Measurements from ENCODE around the gene HOXA9. TPM values are rescaled to one million over a fixed set of nuclear protein-coding genes. Genes with fewer than 3 reads are reported as not detected.

HOXA9 gene
- total RNA-seq, 1 donor from 2014 or later: not detected

DNA sequence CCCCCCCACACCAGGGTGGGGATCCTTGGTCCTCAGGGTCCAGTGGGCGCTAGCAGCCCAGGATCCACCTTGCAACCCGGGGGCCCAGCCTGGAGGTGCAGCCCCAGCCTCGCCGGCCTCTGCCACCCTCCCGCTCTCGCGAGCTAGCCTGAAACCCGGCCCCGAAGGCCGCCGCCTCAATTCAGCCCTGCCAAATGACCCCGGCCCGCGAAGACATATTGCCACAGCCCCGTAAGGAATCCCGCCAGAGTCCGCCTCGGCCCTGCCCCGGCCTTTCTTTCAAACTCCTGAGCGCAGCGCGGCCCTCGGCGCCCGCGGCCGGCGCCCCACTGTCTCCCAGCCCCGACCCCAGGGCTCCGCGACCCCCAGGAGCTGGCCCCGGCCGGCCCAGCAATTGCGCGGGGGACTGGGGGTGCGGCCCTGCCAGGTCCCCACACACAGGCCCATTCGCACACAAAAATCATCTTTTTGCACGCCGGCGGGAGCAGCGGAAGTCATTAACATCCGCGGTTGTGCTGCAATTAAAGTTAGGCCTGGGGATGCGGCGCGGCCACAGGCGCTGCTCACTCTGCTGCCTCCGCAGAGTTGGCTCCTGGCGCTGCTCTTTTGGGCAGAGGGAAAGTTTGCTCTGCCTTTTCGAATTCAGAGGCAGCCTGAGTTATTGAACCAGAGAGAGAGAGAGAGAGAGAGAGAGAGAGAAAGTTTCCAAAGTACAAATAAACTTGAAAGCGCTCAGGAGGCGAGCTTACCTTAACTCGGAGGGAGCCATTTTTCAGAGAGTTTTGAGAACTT, 25.8 kb downstream of the HOXA9 start:
- no peaks in the 10 kb centered on the region for H3K79me2 ChIP-seq (ENCODE audit: insufficient read depth, low read length)
- no peak for FAIRE-seq
- H3K27ac Mint-ChIP-seq (ENCODE audit: unreplicated experiment): no peak overlapping the region

DNA sequence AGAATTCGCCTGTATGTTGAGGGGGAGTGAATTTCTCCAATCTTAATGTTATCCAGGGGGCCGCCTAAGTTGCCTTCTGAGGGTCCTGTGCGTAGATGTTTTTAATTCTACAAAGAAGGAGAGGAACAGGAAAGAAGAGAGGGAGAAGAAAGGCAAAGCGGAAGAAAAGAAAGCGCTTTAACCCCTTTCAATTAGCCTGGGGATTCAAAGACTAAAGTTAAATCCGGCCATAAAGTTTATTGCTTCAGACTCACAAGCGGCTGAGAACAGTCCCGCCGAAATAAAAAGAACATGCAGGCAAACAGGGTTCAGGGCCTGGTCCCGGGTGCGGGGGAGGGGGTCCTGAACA, 26.4 kb downstream of the HOXA9 start:
- H3K4me3 Mint-ChIP-seq (ENCODE audit: unreplicated experiment): no peak overlapping the region
- FAIRE-seq: no peak
- H3K4me1 ChIP-seq (ENCODE audit: insufficient read depth, low read length): peaks cover 6% of the 10 kb centered on the region
- no peak overlapping the region for H2AFZ ChIP-seq (ENCODE audit: low read depth, low read length)
- no peaks in the 10 kb centered on the region for H3K4me1 Mint-ChIP-seq (ENCODE audit: low read depth, unreplicated experiment)
- H4K20me1 ChIP-seq (ENCODE audit: insufficient read depth, low read length): peaks cover under 1% of the 10 kb centered on the region
- H3K27ac Mint-ChIP-seq (ENCODE audit: unreplicated experiment): no peak overlapping the region
- peaks cover 89% of the 10 kb centered on the region for H3K27me3 Mint-ChIP-seq (ENCODE audit: low read depth, unreplicated experiment)
- H3K27ac ChIP-seq (ENCODE audit: low read depth, low read length): no peak overlapping the region
- H3K9ac ChIP-seq (ENCODE audit: low read length): no peak overlapping the region
- H3K36me3 ChIP-seq (ENCODE audit: insufficient read depth, low read length): no peaks in the 10 kb centered on the region
- H3K4me2 ChIP-seq (ENCODE audit: low read length): no peak overlapping the region
- H3K4me3 ChIP-seq (ENCODE audit: insufficient read depth, low read depth, low read length): no peak overlapping the region
- peaks cover 93% of the 10 kb centered on the region for H3K27me3 ChIP-seq (ENCODE audit: insufficient read depth, low read length)
- H3K79me2 ChIP-seq (ENCODE audit: insufficient read depth, low read length): no peaks in the 10 kb centered on the region
- H3K9me3 Mint-ChIP-seq (ENCODE audit: unreplicated experiment): peaks cover 28% of the 10 kb centered on the region
- DNase-seq (ENCODE audit: low read depth): no peak
- H3K9me3 ChIP-seq (ENCODE audit: insufficient read depth, low read depth, low read length): no peaks in the 10 kb centered on the region
- H3K36me3 Mint-ChIP-seq (ENCODE audit: low read depth, unreplicated experiment): peaks cover 3% of the 10 kb centered on the region
- TF ChIP-seq, protein P1, sequence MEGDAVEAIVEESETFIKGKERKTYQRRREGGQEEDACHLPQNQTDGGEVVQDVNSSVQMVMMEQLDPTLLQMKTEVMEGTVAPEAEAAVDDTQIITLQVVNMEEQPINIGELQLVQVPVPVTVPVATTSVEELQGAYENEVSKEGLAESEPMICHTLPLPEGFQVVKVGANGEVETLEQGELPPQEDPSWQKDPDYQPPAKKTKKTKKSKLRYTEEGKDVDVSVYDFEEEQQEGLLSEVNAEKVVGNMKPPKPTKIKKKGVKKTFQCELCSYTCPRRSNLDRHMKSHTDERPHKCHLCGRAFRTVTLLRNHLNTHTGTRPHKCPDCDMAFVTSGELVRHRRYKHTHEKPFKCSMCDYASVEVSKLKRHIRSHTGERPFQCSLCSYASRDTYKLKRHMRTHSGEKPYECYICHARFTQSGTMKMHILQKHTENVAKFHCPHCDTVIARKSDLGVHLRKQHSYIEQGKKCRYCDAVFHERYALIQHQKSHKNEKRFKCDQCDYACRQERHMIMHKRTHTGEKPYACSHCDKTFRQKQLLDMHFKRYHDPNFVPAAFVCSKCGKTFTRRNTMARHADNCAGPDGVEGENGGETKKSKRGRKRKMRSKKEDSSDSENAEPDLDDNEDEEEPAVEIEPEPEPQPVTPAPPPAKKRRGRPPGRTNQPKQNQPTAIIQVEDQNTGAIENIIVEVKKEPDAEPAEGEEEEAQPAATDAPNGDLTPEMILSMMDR (IDR thresholded peaks at IDR 0.05; ENCODE audit: insufficient read depth, low read depth, low read length): no peak
- no peak for TF ChIP-seq EZH2 (IDR thresholded peaks at IDR 0.05; ENCODE audit: insufficient read depth, low read length)

More for the DNA sequence above, 25.8 kb downstream of the HOXA9 start:
- Histone ChIP-seq H3K27me3 (ENCODE audit: insufficient read depth, low read length) (peaks cover 93% of the 10 kb centered on the region), H2AFZ (ENCODE audit: low read depth, low read length) (no peak overlapping the region), H3K27ac (ENCODE audit: low read depth, low read length) (no peak overlapping the region), H3K9ac (ENCODE audit: low read length) (no peak overlapping the region), H3K4me2 (ENCODE audit: low read length) (peak overlapping the region; percentile 10), H3K4me3 (ENCODE audit: insufficient read depth, low read depth, low read length) (no peak overlapping the region), H3K9me3 (ENCODE audit: insufficient read depth, low read depth, low read length) (no peaks in the 10 kb centered on the region), H3K36me3 (ENCODE audit: insufficient read depth, low read length) (no peaks in the 10 kb centered on the region), H4K20me1 (ENCODE audit: insufficient read depth, low read length) (peaks cover 2% of the 10 kb centered on the region), H3K4me1 (ENCODE audit: insufficient read depth, low read length) (peaks cover 6% of the 10 kb centered on the region)
- H3K4me3 Mint-ChIP-seq (ENCODE audit: unreplicated experiment): no peak overlapping the region
- H3K9me3 Mint-ChIP-seq (ENCODE audit: unreplicated experiment): peaks cover 30% of the 10 kb centered on the region
- peaks cover 3% of the 10 kb centered on the region for H3K36me3 Mint-ChIP-seq (ENCODE audit: low read depth, unreplicated experiment)
- peaks cover 89% of the 10 kb centered on the region for H3K27me3 Mint-ChIP-seq (ENCODE audit: low read depth, unreplicated experiment)
- DNase-seq (ENCODE audit: low read depth): no peak
- no peaks in the 10 kb centered on the region for H3K4me1 Mint-ChIP-seq (ENCODE audit: low read depth, unreplicated experiment)
- peak; percentile 72 for TF ChIP-seq EZH2 (IDR thresholded peaks at IDR 0.05; ENCODE audit: insufficient read depth, low read length)
- TF ChIP-seq, protein P1 (IDR thresholded peaks at IDR 0.05; ENCODE audit: insufficient read depth, low read depth, low read length): no peak

- Histone ChIP-seq H3K4me2 (ENCODE audit: low read length) (no peak overlapping the region), H3K27ac (ENCODE audit: low read depth, low read length) (no peak overlapping the region), H3K9ac (ENCODE audit: low read length) (no peak overlapping the region), H4K20me1 (ENCODE audit: insufficient read depth, low read length) (no peaks in the 10 kb centered on the region), H3K4me1 (ENCODE audit: insufficient read depth, low read length) (peaks cover 6% of the 10 kb centered on the region), H3K27me3 (ENCODE audit: insufficient read depth, low read length) (peaks cover 92% of the 10 kb centered on the region), H2AFZ (ENCODE audit: low read depth, low read length) (no peak overlapping the region), H3K79me2 (ENCODE audit: insufficient read depth, low read length) (no peaks in the 10 kb centered on the region), H3K36me3 (ENCODE audit: insufficient read depth, low read length) (no peaks in the 10 kb centered on the region), H3K9me3 (ENCODE audit: insufficient read depth, low read depth, low read length) (no peaks in the 10 kb centered on the region), H3K4me3 (ENCODE audit: insufficient read depth, low read depth, low read length) (no peak overlapping the region)
- peaks cover 24% of the 10 kb centered on the region for H3K9me3 Mint-ChIP-seq (ENCODE audit: unreplicated experiment)
- no peak for TF ChIP-seq EZH2 (IDR thresholded peaks at IDR 0.05; ENCODE audit: insufficient read depth, low read length)
- TF ChIP-seq, protein P1 (IDR thresholded peaks at IDR 0.05; ENCODE audit: insufficient read depth, low read depth, low read length): no peak
- no peaks in the 10 kb centered on the region for H3K4me1 Mint-ChIP-seq (ENCODE audit: low read depth, unreplicated experiment)
- DNase-seq (ENCODE audit: low read depth): no peak
- no peak for FAIRE-seq
- H3K4me3 Mint-ChIP-seq (ENCODE audit: unreplicated experiment): no peak overlapping the region
- peaks cover 91% of the 10 kb centered on the region for H3K27me3 Mint-ChIP-seq (ENCODE audit: low read depth, unreplicated experiment)
- H3K36me3 Mint-ChIP-seq (ENCODE audit: low read depth, unreplicated experiment): peaks cover 3% of the 10 kb centered on the region
- H3K27ac Mint-ChIP-seq (ENCODE audit: unreplicated experiment): no peak overlapping the region
Observed at GRCh38 chr7:27138472-27138871, 26.9 kb downstream of the HOXA9 start.

All from astrocyte (in vitro differentiated cells and primary cell).